ENCODE measurements around the gene ARL6IP4. TPM values are rescaled to one million over a fixed set of nuclear protein-coding genes. Genes with fewer than 3 reads are reported as not detected.
"Not testable (repeated sequence)": the region's sequence is repeated elsewhere in the genome, so short reads cannot be mapped to it uniquely, and the experiment has no call there.

Gene ARL6IP4
- total RNA-seq = 154 and 155 TPM in 2 replicates

DNA sequence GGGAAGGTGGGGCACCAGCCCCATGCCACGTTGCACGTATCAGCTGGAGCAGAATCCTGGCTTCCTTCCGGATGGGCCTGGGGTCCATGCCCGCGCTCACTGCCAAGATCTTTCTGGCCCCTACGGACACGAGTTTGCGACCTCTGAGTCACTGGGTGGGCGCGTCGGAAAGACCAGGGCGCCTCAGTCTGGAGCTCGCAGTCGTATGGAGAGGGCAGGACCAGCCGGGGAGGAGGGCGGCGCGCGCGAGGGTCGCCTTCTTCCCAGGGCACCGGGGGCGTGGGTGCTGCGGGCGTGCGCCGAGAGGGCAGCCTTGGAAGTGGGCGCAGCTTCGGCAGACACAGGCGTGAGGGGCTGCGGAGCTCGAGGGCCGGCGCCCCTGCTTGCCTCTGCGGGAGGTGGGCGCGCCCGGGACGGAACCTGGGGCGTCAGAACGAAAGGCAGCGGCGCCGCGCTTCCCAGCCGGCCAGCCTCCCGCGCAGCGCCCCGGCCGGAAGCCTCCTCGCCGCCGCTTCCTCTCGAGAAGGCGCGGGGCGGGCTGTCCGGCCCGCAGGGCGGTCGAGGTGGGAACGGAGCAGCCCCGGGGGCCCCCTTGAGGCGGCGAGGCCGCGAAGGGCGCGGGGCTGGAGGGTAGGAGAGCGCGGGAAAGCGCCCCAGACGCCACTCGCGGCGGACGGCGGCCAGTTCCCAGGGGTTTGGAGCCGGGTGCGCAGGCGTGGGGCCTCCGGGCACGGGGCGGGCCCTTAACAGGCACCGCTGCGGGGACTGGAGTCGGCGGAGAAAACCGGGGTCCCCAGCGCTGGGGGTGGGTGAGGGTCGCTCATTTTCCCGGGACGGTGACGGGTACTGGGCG, at the start of gene ARL6IP4:
TSS of gene ARL6IP4 (plus strand) at position 499 of the 853 bp plus-strand sequence. CDS start 459 bp downstream, outside the sequence.
- no peaks in the 10 kb centered on the region for H3K9me3 Mint-ChIP-seq
- H3K27me3 Mint-ChIP-seq (ENCODE audit: insufficient read depth) = no peaks in the 10 kb centered on the region
- H3K36me3 Mint-ChIP-seq (ENCODE audit: low read depth) = peaks cover 19% of the 10 kb centered on the region
- H3K27ac Mint-ChIP-seq = peak within 1 kb of the TSS; percentile 86
- intact Hi-C loops (cut with micrococcal nuclease) = no loop called here
- peak within 1 kb of the TSS; percentile 88 for H3K4me3 Mint-ChIP-seq
- peak; percentile 62 for DNase-seq (ENCODE audit: low spot score)
- peaks cover 44% of the 10 kb centered on the region for H3K4me1 Mint-ChIP-seq (ENCODE audit: low read depth)

DNA sequence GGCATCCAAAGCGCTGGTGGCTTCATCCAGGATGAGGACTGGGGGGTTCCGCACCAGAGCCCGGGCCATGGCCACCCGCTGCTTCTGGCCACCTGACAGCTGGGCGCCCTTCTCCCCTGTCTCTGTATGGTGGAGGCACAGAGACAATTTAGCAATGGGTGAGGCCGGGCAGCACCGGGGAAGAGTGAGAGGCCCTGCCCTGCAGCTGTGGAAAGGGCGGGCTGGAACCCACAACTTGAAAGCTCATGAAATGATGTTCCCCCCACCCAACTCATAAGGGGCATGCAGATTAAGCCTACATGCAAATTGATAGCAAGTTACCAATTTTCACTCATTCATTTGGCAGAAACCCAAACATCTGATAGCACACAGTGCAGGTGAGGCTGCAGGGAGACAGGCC, 48.3 kb upstream of the ARL6IP4 start:
- Mint-ChIP-seq H3K9me3 (no peaks in the 10 kb centered on the region), H3K4me3 (no peak overlapping the region), H3K27ac (no peak overlapping the region), H3K27me3 (ENCODE audit: insufficient read depth) (no peaks in the 10 kb centered on the region), H3K4me1 (ENCODE audit: low read depth) (no peaks in the 10 kb centered on the region), H3K36me3 (ENCODE audit: low read depth) (no peaks in the 10 kb centered on the region)
- no peak for DNase-seq (ENCODE audit: low spot score)
- intact Hi-C loops (cut with micrococcal nuclease) = no loop called here

- intact Hi-C loops (cut with micrococcal nuclease) = no loop called here
- Mint-ChIP-seq H3K9me3 (no peaks in the 10 kb centered on the region), H3K36me3 (ENCODE audit: low read depth) (no peaks in the 10 kb centered on the region), H3K4me1 (ENCODE audit: low read depth) (peaks cover 5% of the 10 kb centered on the region), H3K27ac (no peak overlapping the region), H3K27me3 (ENCODE audit: insufficient read depth) (no peaks in the 10 kb centered on the region), H3K4me3 (no peak overlapping the region)
- DNase-seq (ENCODE audit: low spot score) = no peak
These were observed 45.8 kb upstream of the ARL6IP4 start for GRCh38 chr12:122934722-122935121.

DNA sequence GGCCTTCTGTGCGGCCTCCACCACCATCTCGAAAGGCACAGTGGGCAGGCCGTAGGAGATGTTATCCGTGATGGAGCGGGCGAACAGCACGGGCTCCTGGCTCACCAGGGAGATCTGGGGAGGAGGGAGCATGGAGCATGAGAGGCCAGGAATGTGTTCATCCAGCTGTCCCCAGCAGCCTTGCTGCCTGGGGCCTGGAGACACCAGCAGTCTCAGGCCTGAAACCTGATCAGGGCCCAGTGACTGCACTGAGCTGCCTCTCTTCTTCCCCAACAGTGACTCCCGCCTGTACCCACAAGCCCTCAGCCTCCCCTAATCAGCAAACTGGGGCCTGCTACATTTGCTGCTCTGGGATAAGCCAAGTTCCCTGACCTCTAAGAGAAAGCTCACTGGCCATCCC, 45.2 kb upstream of the ARL6IP4 start:
- DNase-seq (ENCODE audit: low spot score) = no peak
- Mint-ChIP-seq H3K36me3 (ENCODE audit: low read depth) (no peaks in the 10 kb centered on the region), H3K27me3 (ENCODE audit: insufficient read depth) (no peaks in the 10 kb centered on the region), H3K4me3 (no peak overlapping the region), H3K4me1 (ENCODE audit: low read depth) (peaks cover 5% of the 10 kb centered on the region), H3K27ac (no peak overlapping the region), H3K9me3 (no peaks in the 10 kb centered on the region)
- intact Hi-C loops (cut with micrococcal nuclease) = no loop called here

DNA sequence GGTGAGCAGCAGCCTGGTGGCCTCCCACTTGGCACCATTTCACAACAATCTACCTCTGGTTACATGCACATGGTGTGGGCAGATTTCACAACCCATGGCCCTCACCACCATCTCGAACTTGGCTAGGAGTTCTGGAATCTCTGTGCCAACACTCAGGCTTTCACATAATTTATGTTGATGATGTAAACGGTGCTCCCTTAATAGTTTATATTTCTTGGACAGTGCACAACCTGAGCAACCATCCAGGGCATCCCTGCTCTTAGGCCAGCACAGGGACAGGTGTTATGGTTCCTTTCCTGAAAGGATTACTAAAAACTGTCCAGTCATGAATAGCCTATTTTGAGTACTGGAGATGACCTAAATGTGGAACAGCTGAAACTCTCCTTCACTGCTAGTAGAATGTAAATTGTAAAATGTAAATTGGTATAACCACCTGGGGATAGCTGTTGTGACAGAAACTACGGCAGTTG, 42.8 kb upstream of the ARL6IP4 start:
- Mint-ChIP-seq H3K4me1 (ENCODE audit: low read depth) (peaks cover 7% of the 10 kb centered on the region), H3K9me3 (no peaks in the 10 kb centered on the region), H3K27me3 (ENCODE audit: insufficient read depth) (no peaks in the 10 kb centered on the region), H3K4me3 (no peak overlapping the region), H3K27ac (no peak overlapping the region), H3K36me3 (ENCODE audit: low read depth) (no peaks in the 10 kb centered on the region)
- no peak for DNase-seq (ENCODE audit: low spot score)
- intact Hi-C loops (cut with micrococcal nuclease) = no loop called here

DNA sequence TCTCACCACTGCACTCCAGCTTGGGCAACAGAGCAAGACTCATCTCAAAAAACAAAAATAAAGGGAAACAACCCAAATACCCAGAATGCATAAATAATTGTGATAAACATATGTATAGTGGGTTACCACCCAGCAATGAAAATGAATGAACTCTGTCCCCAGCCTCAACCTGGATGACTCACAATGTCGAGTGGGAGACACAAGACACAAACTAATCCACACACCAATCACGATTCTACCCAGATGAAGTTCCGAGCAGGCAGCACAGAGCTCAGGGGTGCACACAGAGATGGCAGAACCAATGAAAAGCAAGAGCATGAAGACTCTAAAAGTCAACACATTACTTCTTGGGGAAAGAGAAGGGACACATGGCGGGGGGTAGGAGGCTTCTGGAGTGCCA, 41.4 kb upstream of the ARL6IP4 start:
- Mint-ChIP-seq H3K27me3 (ENCODE audit: insufficient read depth) (no peaks in the 10 kb centered on the region), H3K9me3 (no peaks in the 10 kb centered on the region), H3K36me3 (ENCODE audit: low read depth) (no peaks in the 10 kb centered on the region), H3K4me3 (no peak overlapping the region), H3K27ac (no peak overlapping the region), H3K4me1 (ENCODE audit: low read depth) (peaks cover 18% of the 10 kb centered on the region)
- no peak for DNase-seq (ENCODE audit: low spot score)
- intact Hi-C loops (cut with micrococcal nuclease) = no loop called here

DNA sequence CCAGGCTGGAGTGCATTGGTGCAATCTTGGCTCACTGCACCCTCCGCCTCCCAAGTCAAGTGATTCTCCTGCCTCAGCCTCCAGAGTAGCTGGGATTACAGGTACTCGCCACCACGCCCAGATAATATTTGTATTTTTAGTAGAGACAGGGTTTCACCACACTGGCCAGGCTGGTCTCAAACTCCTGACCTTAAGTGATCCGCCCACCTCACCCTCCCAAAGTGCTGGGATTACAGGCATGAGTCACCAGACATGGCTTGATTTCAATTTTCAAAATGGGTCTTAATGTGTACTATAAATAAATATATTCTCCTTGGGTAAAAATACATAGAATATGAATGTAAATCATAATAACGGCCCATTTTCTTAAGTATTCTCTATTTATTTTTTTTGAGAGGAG, 39.1 kb upstream of the ARL6IP4 start:
- H3K27me3 Mint-ChIP-seq (ENCODE audit: insufficient read depth); intact Hi-C loops (cut with micrococcal nuclease); H3K9me3 Mint-ChIP-seq; H3K36me3 Mint-ChIP-seq (ENCODE audit: low read depth); DNase-seq (ENCODE audit: low spot score); H3K27ac Mint-ChIP-seq; H3K4me3 Mint-ChIP-seq: not testable (repeated sequence)
- peaks cover 30% of the 10 kb centered on the region for H3K4me1 Mint-ChIP-seq (ENCODE audit: low read depth)

GRCh38 chr12:122942637-122943036, 37.8 kb upstream of the ARL6IP4 start:
- intact Hi-C loops (cut with micrococcal nuclease) = no loop called here
- peaks cover 42% of the 10 kb centered on the region for H3K4me1 Mint-ChIP-seq (ENCODE audit: low read depth)
- no peak overlapping the region for H3K4me3 Mint-ChIP-seq
- H3K27ac Mint-ChIP-seq = no peak overlapping the region
- no peak for DNase-seq (ENCODE audit: low spot score)
- no peaks in the 10 kb centered on the region for H3K9me3 Mint-ChIP-seq
- H3K36me3 Mint-ChIP-seq (ENCODE audit: low read depth) = no peaks in the 10 kb centered on the region
- H3K27me3 Mint-ChIP-seq (ENCODE audit: insufficient read depth) = no peaks in the 10 kb centered on the region

DNA sequence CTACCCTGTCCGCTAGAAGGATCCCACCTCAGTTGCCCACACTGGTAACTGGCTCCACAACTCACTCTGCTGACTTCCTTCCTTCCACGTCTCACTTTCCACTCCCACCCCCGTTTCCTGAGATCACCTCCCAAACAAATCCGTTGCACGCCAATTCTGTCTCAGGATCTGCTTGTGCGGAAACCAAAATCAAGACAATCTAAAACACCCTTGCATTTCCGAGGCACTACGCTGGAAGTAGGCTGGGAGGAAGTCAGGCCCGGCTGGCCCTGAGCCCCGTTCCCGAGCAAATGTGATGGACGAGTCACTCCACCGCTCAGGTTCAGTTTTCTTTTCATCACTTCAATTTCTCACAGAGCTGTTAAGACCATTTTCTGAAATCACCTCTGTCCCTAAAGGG, 37.3 kb upstream of the ARL6IP4 start:
- Mint-ChIP-seq H3K27me3 (ENCODE audit: insufficient read depth) (no peaks in the 10 kb centered on the region), H3K4me3 (no peak overlapping the region), H3K9me3 (no peaks in the 10 kb centered on the region), H3K4me1 (ENCODE audit: low read depth) (peaks cover 46% of the 10 kb centered on the region), H3K36me3 (ENCODE audit: low read depth) (no peaks in the 10 kb centered on the region), H3K27ac (no peak overlapping the region)
- DNase-seq (ENCODE audit: low spot score) = no peak
- intact Hi-C loops (cut with micrococcal nuclease) = no loop called here

DNA sequence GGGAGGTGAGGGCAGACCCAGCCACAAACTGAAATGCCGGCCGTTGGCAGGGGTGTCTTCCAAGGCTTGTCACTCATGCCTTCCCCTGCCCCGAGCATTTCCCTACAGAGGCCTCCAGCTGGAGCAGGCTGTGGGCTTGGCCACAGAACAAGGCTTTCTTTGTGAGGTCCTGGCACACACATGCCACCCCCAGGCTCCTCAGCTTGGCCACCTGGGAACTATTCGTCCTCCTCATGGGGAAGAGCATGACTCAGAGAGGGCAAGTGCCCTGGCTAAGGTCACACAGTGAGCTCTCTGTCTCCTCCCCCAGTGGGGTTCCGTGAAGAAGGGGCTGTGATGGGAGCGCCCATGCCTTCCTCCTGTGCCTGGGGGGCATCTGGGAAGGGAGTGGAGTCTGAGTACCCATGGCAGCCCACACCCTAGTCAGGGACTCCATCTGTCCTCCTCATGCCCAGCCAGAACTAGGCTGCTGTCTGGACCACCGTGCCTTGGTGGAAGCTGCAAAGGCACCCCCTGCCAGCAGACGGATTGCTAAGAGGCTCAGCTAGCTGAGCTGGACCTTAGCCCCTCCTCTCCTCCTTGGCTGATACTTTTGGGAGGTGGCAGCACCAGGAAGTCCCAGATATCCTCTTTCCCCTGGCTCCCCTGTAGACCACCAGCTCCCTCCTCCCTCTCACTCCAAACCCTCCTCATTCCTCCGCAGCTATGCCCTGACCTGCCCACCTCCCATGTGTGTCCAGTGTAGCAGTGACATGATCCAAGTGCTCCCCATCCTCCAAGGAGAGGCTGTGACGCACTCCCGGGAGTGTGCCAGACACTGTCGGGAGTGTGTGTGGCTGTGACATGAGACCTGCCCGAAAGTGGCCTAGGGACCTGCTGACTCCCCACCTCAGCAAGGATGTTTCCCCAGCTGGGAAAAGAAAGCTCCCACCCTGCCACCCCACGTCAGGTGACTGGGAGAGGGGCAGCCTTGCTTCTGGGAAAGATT, 35.6 kb upstream of the ARL6IP4 start:
- DNase-seq (ENCODE audit: low spot score) = no peak
- Mint-ChIP-seq H3K27me3 (ENCODE audit: insufficient read depth) (peaks cover 1% of the 10 kb centered on the region), H3K4me3 (no peak overlapping the region), H3K9me3 (no peaks in the 10 kb centered on the region), H3K4me1 (ENCODE audit: low read depth) (peaks cover 43% of the 10 kb centered on the region), H3K36me3 (ENCODE audit: low read depth) (no peaks in the 10 kb centered on the region), H3K27ac (peak overlapping the region; percentile 73)
- intact Hi-C loops (cut with micrococcal nuclease) = no loop called here

DNA sequence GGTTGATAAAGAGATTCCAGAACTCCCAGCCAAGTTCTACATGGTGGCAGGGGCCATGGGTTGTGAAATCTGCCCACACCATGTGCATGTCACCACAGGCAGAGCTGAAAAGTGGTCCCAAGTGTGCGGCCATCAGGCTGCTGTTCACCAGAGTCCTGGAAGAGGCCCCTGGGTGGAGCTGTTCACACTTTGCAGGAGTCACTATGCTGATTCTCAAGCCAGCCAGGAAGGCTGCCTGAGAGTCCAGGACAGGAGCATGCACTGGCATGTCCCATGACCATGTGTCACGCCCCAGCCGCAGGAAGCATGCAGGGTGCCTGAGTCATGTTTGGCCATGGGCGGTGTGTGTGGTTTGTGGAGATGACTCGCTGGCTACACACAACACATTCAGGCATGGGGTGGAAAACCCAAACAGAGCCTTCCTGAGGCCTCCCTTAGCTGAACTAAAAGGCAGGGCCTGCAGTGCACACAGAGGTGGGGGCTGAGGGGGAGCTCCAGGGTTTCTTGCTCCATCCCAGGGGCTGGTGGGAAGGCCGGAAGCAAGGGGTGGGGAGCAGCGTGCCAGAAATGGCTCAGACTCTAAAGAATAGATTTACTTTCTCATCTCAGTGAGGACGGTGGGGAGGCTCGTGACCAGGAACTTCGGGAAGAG, 33.7 kb upstream of the ARL6IP4 start:
- H3K4me3 Mint-ChIP-seq = peak overlapping the region; percentile 49
- peak; percentile 80 for DNase-seq (ENCODE audit: low spot score)
- H3K9me3 Mint-ChIP-seq = no peaks in the 10 kb centered on the region
- H3K27ac Mint-ChIP-seq = peak overlapping the region; percentile 73
- intact Hi-C loops (cut with micrococcal nuclease) = loop anchor here (1.0 kb wide), 4 partner anchors 49 to 87 kb away; no protein-coding TSS in a partner anchor
- H3K27me3 Mint-ChIP-seq (ENCODE audit: insufficient read depth) = peaks cover 1% of the 10 kb centered on the region
- H3K36me3 Mint-ChIP-seq (ENCODE audit: low read depth) = no peaks in the 10 kb centered on the region
- peaks cover 43% of the 10 kb centered on the region for H3K4me1 Mint-ChIP-seq (ENCODE audit: low read depth)

DNA sequence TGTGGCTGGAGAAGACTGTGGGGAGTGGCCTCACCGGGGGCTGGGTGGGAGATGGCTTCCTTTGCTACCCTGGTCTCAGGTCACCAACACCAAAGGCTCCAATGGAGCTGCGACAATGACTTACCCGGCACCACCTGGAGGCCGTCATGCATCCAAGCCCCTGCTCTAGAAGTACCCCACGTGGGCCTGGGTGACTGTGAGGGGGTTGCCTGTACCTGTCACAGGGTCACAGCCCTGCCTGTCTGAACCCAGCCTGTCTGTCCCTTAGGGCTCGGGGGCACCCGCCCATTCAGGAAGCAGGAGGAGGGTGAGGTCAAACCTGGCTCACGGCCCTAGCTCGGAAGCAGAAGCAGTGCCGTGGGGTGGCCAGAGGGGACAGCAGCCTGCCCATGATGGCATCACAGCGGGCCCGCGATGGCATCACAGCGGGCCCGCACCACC, 33.1 kb upstream of the ARL6IP4 start:
- peaks cover 47% of the 10 kb centered on the region for H3K4me1 Mint-ChIP-seq (ENCODE audit: low read depth)
- DNase-seq (ENCODE audit: low spot score) = no peak
- H3K4me3 Mint-ChIP-seq = peak overlapping the region; percentile 49
- H3K9me3 Mint-ChIP-seq = no peaks in the 10 kb centered on the region
- peaks cover 1% of the 10 kb centered on the region for H3K27me3 Mint-ChIP-seq (ENCODE audit: insufficient read depth)
- H3K36me3 Mint-ChIP-seq (ENCODE audit: low read depth) = no peaks in the 10 kb centered on the region
- intact Hi-C loops (cut with micrococcal nuclease) = loop anchor here (1.0 kb wide), 4 partner anchors 49 to 87 kb away; no protein-coding TSS in a partner anchor
- H3K27ac Mint-ChIP-seq = peak overlapping the region; percentile 73
